HCT116 (cell line): ENCODE data around the gene NRCAM. TPM values are rescaled to one million over a fixed set of nuclear protein-coding genes. Genes with fewer than 3 reads are reported as not detected.

ENCODE experiments used
- ATAC-seq: fragments of 200-7000 bp; cut with Tn5 transposase; 2 replicates; pipeline ENCODE4 v1.9.1; 2020; ENCODE audit warnings: mild to moderate bottlenecking, moderate library complexity
- BruUV-seq: library from RNA; stranded (reverse); fragments of 400-500 nt; replicated peaks from 2 replicates; lab custom pipeline; 2021; lab: Mats Ljungman, UMichigan
- CTCF ChIA-PET: fragments of 300-600 bp; sonication (Branson Sonifier 250); formaldehyde crosslinking; loops from one replicate; lab custom pipeline; 2021; ENCODE audit warnings: antibody characterized with exemption; lab: Charles Lee
- POLR2A ChIA-PET: fragments of 300-600, 350-600 bp; sonication (Branson Sonifier 250); formaldehyde crosslinking; loops from one replicate; lab custom pipeline; 2021; ENCODE audit warnings: antibody characterized with exemption; lab: Charles Lee
- RAD21 ChIA-PET, 2 experiments: fragments of 300-600 bp; sonication (Branson Sonifier 250); formaldehyde crosslinking; loops; one replicate each; lab custom pipeline; 2023; ENCODE audit warnings: low total read pairs in 2 of 2; ENCODE audit not compliant: uncharacterized antibody in 2 of 2, unreplicated experiment in 2 of 2, low non-redundant PET in 1 of 2; lab: Charles Lee
- DNase-seq: peaks from one replicate; pipeline ENCODE4 v3.0.0-alpha.2; 2010; ENCODE audit warnings: low read depth, low spot score
- H2AFZ ChIP-seq: fragments of 200-600 bp; shearing (Covaris generic), sonication (generic); 2 replicates; pipeline ENCODE4 v1.6.1; 2017; ENCODE audit warnings: low read depth, mixed run types, mixed read lengths, antibody characterized with exemption, low read length; ENCODE audit not compliant: poor library complexity, severe bottlenecking
- H3K27ac ChIP-seq: 2 replicates; pipeline ENCODE4 v1.5.1; 2012; ENCODE audit warnings: low read depth, low read length
- H3K27me3 ChIP-seq: fragments of 200-600 bp; sonication (generic); 2 replicates; pipeline ENCODE4 v1.6.1; 2016; ENCODE audit warnings: mixed run types, low read length, mixed read lengths; ENCODE audit not compliant: insufficient read depth
- H3K36me3 ChIP-seq, 2 experiments: fragments of 200-500 bp in 1 of 2; fragments of 200-600 bp in 1 of 2; sonication (Bioruptor generic) in 1 of 2; sonication (generic) in 1 of 2; 2 replicates each; pipeline versions ENCODE4 v1.5.1 to v1.6.1; 2014 to 2016; ENCODE audit warnings: low read length in 2 of 2, inconsistent platforms in 1 of 2, mixed read lengths in 1 of 2, mixed run types in 1 of 2; ENCODE audit not compliant: insufficient read depth in 2 of 2, control insufficient read depth in 1 of 2
- H3K4me1 ChIP-seq, 2 experiments: fragments of 200-600 bp in 1 of 2; sonication (generic) in 1 of 2; 2 replicates each; pipeline versions ENCODE4 v1.5.1 to v1.6.1; 2012 to 2017; ENCODE audit warnings: low read length in 2 of 2, inconsistent platforms in 1 of 2, mild to moderate bottlenecking in 1 of 2, mixed read lengths in 1 of 2, mixed run types in 1 of 2, moderate library complexity in 1 of 2; ENCODE audit not compliant: insufficient read depth in 2 of 2, control insufficient read depth in 1 of 2
- H3K4me2 ChIP-seq: fragments of 200-600 bp; sonication (generic); 2 replicates; pipeline ENCODE4 v1.6.1; 2017; ENCODE audit warnings: mixed run types, low read length, mixed read lengths
- H3K4me3 ChIP-seq, 2 experiments: fragments of 200-600 bp in 1 of 2; sonication (generic) in 1 of 2; replicated peaks in 1 of 2; 2 replicates each; pipeline ENCODE4 v1.5.1; 2011 to 2016; ENCODE audit warnings: low read length in 2 of 2, control low read depth in 1 of 2, low read depth in 1 of 2, mild to moderate bottlenecking in 1 of 2, mixed read lengths in 1 of 2, mixed run types in 1 of 2
- H3K79me2 ChIP-seq: fragments of 200-600 bp; sonication (generic); 2 replicates; pipeline ENCODE4 v1.6.1; 2017; ENCODE audit warnings: mild to moderate bottlenecking, mixed run types, low read length, moderate library complexity, mixed read lengths; ENCODE audit not compliant: insufficient read depth
- H3K9ac ChIP-seq: fragments of 200-600 bp; sonication (generic); 2 replicates; pipeline ENCODE4 v1.6.1; 2016; ENCODE audit warnings: low read length, mixed read lengths
- H3K9me2 ChIP-seq: fragments of 200-600 bp; sonication (generic), shearing (Covaris generic); 2 replicates; pipeline ENCODE4 v1.6.1; 2017; ENCODE audit warnings: mixed run types, mild to moderate bottlenecking, moderate library complexity; ENCODE audit not compliant: insufficient read depth
- H3K9me3 ChIP-seq, 2 experiments: fragments of 200-500 bp in 1 of 2; fragments of 200-600 bp in 1 of 2; sonication (Bioruptor generic) in 1 of 2; sonication (generic) in 1 of 2; 2 replicates each; pipeline ENCODE4 v1.6.1; 2014 to 2017; ENCODE audit warnings: low read length in 2 of 2, mixed read lengths in 2 of 2, inconsistent platforms in 1 of 2, low read depth in 1 of 2, mild to moderate bottlenecking in 1 of 2, mixed run types in 1 of 2, moderate library complexity in 1 of 2; ENCODE audit not compliant: control insufficient read depth in 1 of 2, insufficient read depth in 1 of 2
- H4K20me1 ChIP-seq: fragments of 200-600 bp; sonication (generic), shearing (Covaris generic); 2 replicates; pipeline ENCODE4 v1.6.1; 2017; ENCODE audit warnings: mixed run types, mild to moderate bottlenecking, moderate library complexity; ENCODE audit not compliant: insufficient read depth
- CBX3 ChIP-seq: IDR thresholded peaks from 2 replicates; pipeline ENCODE4 v1.6.1; 2012; ENCODE audit warnings: low read depth
- CEBPB ChIP-seq: IDR thresholded peaks from 2 replicates; pipeline ENCODE4 v1.6.1; 2012; ENCODE audit warnings: low read depth
- EZH2 ChIP-seq: fragments of 200-600 bp; sonication (generic); IDR thresholded peaks from 2 replicates; pipeline ENCODE4 v1.6.1; 2017; ENCODE audit warnings: antibody characterized with exemption, mixed run types
- EZH2phosphoT487 ChIP-seq: fragments of 200-600 bp; IDR thresholded peaks from 2 replicates; pipeline ENCODE4 v1.6.1; 2018; ENCODE audit warnings: antibody characterized with exemption, borderline replicate concordance
- FOSL1 ChIP-seq: IDR thresholded peaks from 2 replicates; pipeline ENCODE4 v1.6.1; 2012; ENCODE audit warnings: low read depth
- POLR2A ChIP-seq: IDR thresholded peaks from 2 replicates; pipeline ENCODE4 v1.7.0; 2011; ENCODE audit warnings: borderline replicate concordance; ENCODE audit not compliant: insufficient read depth, insufficient read length; ENCODE audit errors: extremely low read depth
- POLR2AphosphoS5 ChIP-seq: IDR thresholded peaks from 2 replicates; pipeline ENCODE4 v1.6.1; 2011; ENCODE audit warnings: mild to moderate bottlenecking, low read depth, low read length, moderate library complexity
- RAD21 ChIP-seq: IDR thresholded peaks from 2 replicates; pipeline ENCODE4 v1.6.1; 2012; ENCODE audit warnings: low read depth, mild to moderate bottlenecking
- REST ChIP-seq: IDR thresholded peaks from 2 replicates; pipeline ENCODE4 v1.6.1; 2012; ENCODE audit warnings: low read depth
- SP1 ChIP-seq: IDR thresholded peaks from 2 replicates; pipeline ENCODE4 v1.6.1; 2012; ENCODE audit warnings: low read depth
- SRF ChIP-seq: IDR thresholded peaks from 2 replicates; pipeline ENCODE4 v1.6.1; 2012; ENCODE audit warnings: low read depth
- ZBTB33 ChIP-seq: IDR thresholded peaks from 2 replicates; pipeline ENCODE4 v1.6.1; 2011; ENCODE audit warnings: mild to moderate bottlenecking, low read length, moderate library complexity; ENCODE audit not compliant: insufficient replicate concordance; ENCODE audit errors: extremely low read depth
- ZNF274 ChIP-seq: fragments of 200-500 bp; sonication (Bioruptor generic); IDR thresholded peaks from 2 replicates; pipeline ENCODE4 v1.6.1; 2014; ENCODE audit warnings: mild to moderate bottlenecking, low read depth, low read length, inconsistent platforms
- intact Hi-C: fragments of 100-400 bp; cut with micrococcal nuclease; formaldehyde crosslinking; loops from 2 replicates; pipeline ENCODE4 v1.10.0; 2022
- total RNA-seq: library from RNA; stranded (reverse); gene quantifications from one replicate; pipeline ENCODE4 v1.2.1, GENCODE V29; 2021; ENCODE audit not compliant: unreplicated experiment

NRCAM gene
- total RNA-seq, 1 experiment from 2014 or later: 0.15 TPM

GRCh38 chr7:108203537-108203936, 252.7 kb downstream of the NRCAM start:
- H4K20me1 ChIP-seq: no peaks in the 10 kb centered on the region
- no peak overlapping the region for H3K9ac ChIP-seq
- no peak overlapping the region for H3K4me2 ChIP-seq
- no peak for TF ChIP-seq RAD21
- TF ChIP-seq ZNF274: no peak
- TF ChIP-seq EZH2phosphoT487: no peak
- no peak for TF ChIP-seq CEBPB
- TF ChIP-seq REST: no peak
- TF ChIP-seq ZBTB33: no peak
- TF ChIP-seq SP1: no peak
- TF ChIP-seq EZH2: no peak
- no peak for TF ChIP-seq CBX3
- TF ChIP-seq SRF: no peak
- TF ChIP-seq FOSL1: no peak
- TF ChIP-seq POLR2A: no peak
- no peak for TF ChIP-seq POLR2AphosphoS5
- ATAC-seq (no peak), DNase-seq (no peak)
- H3K27me3 ChIP-seq: no peaks in the 10 kb centered on the region
- intact Hi-C loops: no loop called here
- RAD21 ChIA-PET: no interaction called here
- H3K4me1 ChIP-seq: no peaks in the 10 kb centered on the region
- H2AFZ ChIP-seq: no peak overlapping the region
- H3K9me3 ChIP-seq: no peaks in the 10 kb centered on the region
- no peak overlapping the region for H3K4me3 ChIP-seq
- POLR2A ChIA-PET: no interaction called here
- no peaks in the 10 kb centered on the region for H3K36me3 ChIP-seq
- CTCF ChIA-PET: no interaction called here
- no TSS peak for BruUV-seq
- no peaks in the 10 kb centered on the region for H3K79me2 ChIP-seq
- H3K27ac ChIP-seq: no peak overlapping the region
- no peaks in the 10 kb centered on the region for H3K9me2 ChIP-seq
